T47D (cell line): ENCODE data around the gene CHST11.

ENCODE experiments used
- DNase-seq, 2 experiments: peaks; one replicate each; pipeline versions ENCODE4 v3.0.0 to v3.0.0-alpha.2; 2011 to 2012; ENCODE audit warnings: low read depth in 1 of 2, low spot score in 1 of 2
- JUND ChIP-seq: IDR thresholded peaks from 2 replicates; pipeline ENCODE4 v1.6.1; 2012; ENCODE audit warnings: low read depth
- in situ Hi-C: cut with HindIII; loops from 2 replicates; pipeline ENCODE4 v1.10.0; 2016; ENCODE audit warnings: low sequenced_read_pairs, low pct_unique_long_range_greater_than_20kb

The CHST11 gene

DNA sequence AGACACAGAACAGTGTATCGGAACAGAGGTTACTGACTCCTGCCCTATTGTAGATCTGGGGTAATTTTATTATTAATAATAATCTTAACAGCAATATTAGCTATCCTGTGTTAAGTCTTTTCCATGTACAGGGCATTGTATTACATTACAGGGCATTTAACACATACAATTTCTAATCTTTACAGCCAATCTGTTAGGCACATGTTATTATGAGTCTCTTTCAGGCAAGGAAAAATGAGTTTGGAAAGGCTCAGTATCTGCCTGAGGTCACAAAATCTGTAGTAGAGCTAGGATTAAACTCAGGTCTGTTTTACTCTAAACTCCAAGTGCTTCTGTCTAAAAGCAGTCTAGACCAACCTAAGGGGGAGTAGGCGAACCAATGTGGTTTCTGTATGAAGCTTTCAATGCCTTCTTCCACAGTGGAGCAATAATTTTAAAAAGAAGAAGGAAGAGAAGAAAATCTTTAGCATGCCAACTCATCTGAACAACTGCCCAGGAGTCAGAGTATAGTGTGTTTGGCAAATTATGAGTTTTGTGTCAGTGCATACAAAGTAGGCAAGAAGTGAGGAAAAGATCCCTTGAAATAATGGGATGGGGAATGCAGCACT lies 192.6 kb downstream of the CHST11 start:
- no peak for DNase-seq
- TF ChIP-seq JUND, result no peak
- in situ Hi-C loops, result no loop called here

DNA sequence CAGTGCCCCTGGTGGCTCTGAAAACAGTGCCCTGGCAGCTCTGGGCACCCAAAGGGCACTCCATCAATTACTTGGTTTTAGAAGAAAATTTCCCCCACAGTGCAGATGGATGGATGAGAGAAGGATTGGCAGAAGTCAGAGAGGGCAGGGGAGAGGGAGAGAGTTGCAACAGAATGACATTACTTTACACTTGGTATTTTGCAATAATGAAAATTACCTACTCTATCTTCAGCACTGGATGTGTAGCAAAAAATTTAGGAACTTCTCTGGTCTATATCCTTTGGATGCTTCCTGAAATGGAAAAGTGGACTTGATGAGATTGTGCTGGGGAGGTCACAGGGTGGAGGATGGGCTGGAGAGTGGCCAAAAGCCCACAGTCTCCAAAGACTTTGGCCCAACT lies 193.2 kb downstream of the CHST11 start:
- in situ Hi-C loops, result no loop called here
- TF ChIP-seq JUND, result no peak
- no peak for DNase-seq

DNA sequence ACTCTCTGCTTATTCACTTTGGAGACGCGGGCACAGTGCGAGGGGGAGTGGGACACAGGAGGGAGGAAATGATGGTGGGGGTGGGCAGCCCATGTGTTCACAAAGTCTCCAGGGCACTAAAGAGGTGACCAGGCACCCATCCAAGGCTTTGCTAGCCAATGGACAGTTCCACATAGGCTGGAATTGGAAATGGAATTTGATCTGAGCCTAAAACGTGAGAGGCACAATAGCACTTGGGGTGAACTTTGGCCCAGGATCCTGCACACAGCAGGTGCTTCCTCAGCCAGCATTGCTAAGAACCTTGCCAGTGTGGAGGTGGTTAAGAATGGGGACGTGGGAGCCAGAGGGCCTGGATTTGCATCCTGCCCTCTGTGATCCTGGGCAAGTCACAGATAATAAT lies 193.8 kb downstream of the CHST11 start:
- in situ Hi-C loops, result no loop called here
- no peak for DNase-seq
- TF ChIP-seq JUND, result no peak

DNA sequence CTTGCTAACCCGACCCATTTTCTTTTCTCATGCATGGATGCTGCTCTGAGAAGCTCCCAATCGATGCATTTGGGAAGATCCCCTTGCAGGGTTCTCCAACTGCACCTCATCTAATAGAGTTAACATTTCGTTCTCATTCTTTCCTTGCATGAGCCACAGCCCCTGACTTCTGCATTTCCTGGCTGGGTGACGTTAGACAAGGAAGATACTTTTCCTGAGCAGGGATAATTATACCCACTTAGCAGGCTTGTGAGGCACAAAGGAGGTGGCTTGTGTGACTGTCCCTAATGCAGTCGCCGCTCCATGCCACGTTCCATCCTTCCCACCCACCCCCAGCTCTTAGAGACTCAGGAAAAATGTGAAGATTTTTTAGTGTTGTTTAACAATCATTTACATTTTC lies 195.1 kb downstream of the CHST11 start:
- DNase-seq, result no peak
- in situ Hi-C loops, result no loop called here
- no peak for TF ChIP-seq JUND

DNA sequence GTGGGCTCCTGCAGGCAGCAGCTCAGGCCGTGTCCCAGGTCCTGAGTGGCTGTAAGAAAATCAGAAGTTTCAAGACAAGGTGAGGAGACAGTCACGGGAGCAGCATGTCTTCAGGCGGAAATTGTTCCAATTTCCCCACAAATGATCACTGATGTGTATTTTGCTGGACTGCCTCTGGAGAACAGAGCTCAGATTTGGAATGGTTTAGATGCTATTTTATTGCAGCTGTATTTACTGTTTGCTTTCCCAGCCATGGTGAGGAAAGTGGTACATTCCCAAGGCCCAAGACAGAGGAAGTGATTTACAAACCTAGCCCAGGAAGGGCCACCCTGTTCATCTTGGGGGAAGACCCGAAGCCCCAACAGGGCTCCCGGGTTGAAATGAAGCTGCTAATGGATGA lies 195.6 kb downstream of the CHST11 start:
- TF ChIP-seq JUND, result no peak
- in situ Hi-C loops, result no loop called here
- no peak for DNase-seq

DNA sequence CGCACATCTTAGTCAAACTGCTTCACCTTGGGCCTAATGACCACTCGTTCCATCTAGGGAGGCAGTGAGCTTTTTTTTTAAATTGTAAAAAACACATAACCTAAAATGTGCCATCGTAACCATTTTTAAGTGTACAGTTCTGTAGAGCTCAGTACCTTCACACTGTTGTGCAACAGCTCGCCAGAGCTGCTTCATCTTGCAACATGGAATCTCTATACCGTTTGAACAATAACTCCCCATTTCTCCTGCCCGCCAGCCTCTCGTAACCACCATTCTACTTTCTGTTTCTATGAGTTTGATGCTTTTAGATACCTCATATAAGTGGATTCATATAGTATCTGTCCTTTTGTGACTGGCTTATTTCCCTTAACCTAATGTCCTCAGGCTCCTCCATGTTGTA lies 196.2 kb downstream of the CHST11 start:
- no peak for TF ChIP-seq JUND
- in situ Hi-C loops, result no loop called here

DNA sequence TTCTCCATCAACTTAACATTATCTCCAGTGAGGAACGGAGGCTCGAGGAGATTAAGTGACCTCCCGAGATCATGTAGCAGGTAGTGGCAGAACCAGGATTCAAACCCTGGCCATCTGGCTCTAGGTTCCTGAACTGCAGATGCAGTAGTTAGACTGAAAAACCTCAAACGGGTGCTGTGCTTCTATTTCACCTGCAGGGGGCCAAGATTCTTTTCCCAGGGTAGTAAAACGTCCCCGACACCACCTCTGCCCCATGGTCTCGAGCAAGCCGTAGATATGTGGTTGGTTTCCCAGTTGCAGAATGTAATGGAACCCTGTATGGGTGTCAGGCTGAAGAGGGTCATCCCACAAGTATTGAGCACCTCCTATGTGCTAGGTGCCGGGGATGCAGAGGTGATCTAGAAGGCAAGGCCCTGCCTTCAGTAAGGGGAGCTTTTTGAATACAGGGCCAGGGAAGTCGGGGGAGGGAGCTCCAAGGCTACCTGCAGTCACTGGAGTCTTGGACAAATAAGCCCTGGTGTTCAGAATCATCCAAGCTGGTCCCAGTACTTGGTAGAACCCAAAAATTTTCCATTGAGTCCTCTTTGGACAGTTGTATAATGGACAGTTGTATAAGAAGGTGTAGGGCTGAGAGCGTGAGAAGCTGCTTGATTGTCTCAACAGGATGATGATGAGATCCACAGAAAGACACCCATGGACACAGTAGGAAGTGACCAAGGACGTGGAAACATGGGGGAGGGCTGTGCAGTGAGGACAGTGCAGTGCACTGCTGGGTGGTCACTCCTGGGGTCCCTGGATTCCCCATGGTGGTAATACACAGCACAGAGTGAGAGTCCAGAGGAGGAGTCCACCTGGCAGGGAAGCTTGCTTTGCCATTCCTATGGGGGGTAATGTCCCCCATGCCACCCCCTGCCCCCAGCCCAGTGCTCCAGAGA lies 197.2 kb downstream of the CHST11 start:
- TF ChIP-seq JUND, result no peak
- DNase-seq, result peak in 1 of 2 experiments; percentile 35
- in situ Hi-C loops, result no loop called here

More for the DNA sequence above, 196.2 kb downstream of the CHST11 start:
- DNase-seq, result no peak

DNA sequence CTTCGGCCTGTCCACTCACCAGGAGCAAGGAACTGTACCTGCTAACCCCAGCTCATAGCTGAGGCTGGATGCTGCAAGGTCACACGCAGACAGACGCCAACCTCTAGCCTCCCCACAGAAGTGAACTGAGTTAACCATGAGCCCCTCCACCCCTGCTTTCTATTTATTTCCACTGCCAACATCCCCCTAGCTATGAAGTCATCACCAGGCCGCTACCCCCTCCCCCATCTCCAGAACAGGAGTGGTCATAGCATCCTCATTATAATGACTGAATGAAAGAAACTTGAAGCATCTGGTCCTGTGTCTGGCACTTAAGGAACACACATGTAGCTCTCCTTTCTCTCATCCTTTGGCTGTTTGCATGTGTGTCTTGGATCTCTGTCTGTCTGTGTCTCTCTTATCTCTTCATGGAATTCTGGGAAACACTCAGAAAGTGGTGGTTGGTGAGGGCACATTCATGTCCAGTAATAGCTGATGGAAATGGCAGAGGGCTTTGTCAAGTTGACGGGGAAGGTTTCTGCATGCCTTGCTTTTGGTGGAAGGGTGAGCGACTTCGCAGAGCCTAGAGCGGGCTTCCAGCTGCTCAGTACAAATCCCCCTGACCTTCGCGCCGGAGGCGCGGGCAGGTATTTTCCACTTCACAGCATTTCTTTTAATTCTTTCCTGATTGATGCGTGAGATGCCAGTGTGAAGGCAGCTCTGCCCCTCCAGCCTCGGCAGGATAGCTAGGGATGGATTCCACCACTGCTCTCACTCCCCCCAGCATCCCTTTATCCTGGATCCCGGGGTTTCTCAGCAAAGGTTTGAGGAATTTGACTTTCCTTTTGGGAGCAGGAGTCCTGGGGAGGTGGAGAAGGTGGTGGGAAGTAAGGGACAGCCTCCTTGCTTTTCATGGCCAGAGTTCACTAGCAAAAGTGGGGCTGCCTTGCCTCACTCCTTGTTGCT lies 198.2 kb downstream of the CHST11 start:
- DNase-seq, result no peak
- in situ Hi-C loops, result no loop called here
- no peak for TF ChIP-seq JUND

DNA sequence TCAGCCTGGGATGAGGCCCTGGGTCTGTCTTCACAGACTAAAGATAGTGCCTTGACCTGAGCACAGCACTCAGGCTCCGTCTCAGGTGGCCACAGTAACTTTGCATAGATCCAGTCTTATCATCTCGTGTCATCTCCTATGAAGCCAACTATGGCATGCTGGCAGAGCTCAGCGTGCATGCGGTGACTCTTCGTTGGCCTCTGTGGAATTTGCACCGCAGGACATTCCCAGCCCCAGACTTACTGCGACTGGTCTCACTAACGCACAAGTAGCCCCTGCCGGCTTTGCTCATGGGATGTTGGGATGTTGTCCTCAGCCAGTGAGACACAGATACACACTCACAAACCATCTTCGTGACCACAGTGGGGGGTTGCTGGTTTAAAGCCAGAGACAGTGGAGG lies 199.6 kb downstream of the CHST11 start:
- DNase-seq, result peak in 1 of 2 experiments; percentile 88
- in situ Hi-C loops, result no loop called here
- no peak for TF ChIP-seq JUND

DNA sequence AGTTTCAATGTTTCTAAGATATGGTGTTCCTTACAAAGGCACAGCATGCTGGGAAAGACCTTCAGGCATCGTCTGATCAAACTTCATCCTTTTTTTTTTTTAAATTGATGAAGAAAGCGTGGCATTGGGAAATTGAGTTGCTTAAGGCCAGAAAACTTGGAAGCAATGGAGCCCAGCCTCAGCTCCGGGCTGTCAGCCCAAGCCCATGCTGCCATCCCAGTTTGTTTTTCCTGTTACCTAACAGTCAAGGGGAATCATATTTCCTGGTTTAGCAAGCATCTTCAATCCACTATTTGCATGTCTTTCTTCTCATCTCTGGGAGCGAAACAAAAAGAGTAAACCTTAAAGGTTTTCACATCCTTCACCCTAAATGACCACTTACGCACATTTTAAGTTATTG lies 200.2 kb downstream of the CHST11 start:
- in situ Hi-C loops, result no loop called here
- peak in 1 of 2 experiments; percentile 51 for DNase-seq
- TF ChIP-seq JUND, result no peak

DNA sequence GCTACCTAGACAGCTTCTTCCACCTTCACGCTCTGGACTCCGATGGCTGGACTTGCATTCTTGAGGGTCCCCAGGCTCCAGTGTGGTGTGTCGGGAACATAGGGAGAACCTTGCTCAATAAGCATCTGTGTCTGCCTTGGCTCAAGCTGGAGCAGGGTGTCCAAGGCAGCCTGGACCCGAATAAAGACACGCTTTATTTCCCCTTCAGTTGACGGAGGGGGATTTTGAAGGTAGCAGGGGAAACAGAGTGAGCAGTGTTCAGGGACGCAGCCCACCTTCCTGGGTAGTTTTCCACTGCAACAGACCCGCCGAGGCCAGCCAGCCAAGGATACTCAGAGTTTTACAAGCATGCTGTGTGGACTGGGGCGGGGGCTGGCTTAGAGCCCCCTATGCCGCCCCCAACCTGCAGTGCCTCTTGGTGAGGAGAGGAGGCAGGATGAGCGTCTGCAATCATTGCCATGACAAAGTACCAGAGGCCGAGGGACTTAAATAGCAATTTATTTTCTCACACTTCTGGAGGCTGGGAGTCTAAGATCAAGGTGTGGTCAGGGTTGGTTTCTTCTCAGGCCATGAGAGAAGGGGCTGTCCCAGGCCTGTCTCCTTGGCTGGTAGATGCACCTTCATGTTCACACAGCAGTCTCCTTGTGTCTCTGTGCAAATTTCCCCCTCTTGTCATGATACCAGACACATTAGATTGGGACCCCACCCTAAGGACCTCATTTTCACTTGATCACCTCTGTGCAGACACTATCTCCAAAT lies 201.2 kb downstream of the CHST11 start:
- DNase-seq, result no peak
- no peak for TF ChIP-seq JUND
- in situ Hi-C loops, result no loop called here

DNA sequence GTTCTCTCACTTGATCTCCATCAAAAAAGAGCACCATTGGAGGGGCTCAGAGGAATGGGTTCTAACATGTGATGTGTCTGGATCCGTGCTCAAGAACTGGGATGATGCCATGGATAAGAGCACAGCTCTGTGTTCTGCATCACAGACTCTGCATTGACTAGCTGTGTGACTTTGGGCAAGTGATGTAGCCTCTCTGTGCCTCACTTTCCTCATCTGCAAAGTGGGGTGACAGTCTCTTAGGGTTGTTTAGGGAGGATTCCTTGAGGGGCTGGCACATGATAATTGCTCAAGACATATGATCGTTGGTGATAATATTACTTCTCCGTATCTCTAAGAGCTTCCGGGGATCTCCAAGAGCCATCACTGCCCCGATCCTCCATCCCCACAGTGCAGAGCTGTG lies 202.3 kb downstream of the CHST11 start:
- no peak for TF ChIP-seq JUND
- no peak for DNase-seq
- in situ Hi-C loops, result no loop called here
